Neuronal stem cell (in vitro differentiated cells): ENCODE measurements around the gene FIGLA.

Experiments
- DNase-seq: peaks from one replicate; pipeline ENCODE4 v3.0.0-alpha.2; 2013; ENCODE audit warnings: low spot score
- H2AFZ ChIP-seq: one replicate; pipeline ENCODE4 v1.6.1; 2013; ENCODE audit warnings: mild to moderate bottlenecking, low read length, inconsistent platforms
- H2AK5ac ChIP-seq: 2 replicates; pipeline ENCODE4 v1.6.1; 2013; ENCODE audit warnings: low read depth, mild to moderate bottlenecking, inconsistent platforms, low read length, moderate library complexity, mixed read lengths
- H2BK120ac ChIP-seq: 2 replicates; pipeline ENCODE4 v1.6.1; 2013; ENCODE audit warnings: low read depth, mild to moderate bottlenecking, inconsistent platforms, low read length, moderate library complexity, mixed read lengths
- H2BK12ac ChIP-seq: one replicate; pipeline ENCODE4 v1.6.1; 2013; ENCODE audit warnings: low read length, inconsistent platforms
- H2BK15ac ChIP-seq: 2 replicates; pipeline ENCODE4 v1.6.1; 2013; ENCODE audit warnings: mild to moderate bottlenecking, low read length, inconsistent platforms, mixed read lengths
- H2BK5ac ChIP-seq: one replicate; pipeline ENCODE4 v1.6.1; 2013; ENCODE audit warnings: inconsistent platforms, mild to moderate bottlenecking, low read length, moderate library complexity
- H3K14ac ChIP-seq: one replicate; pipeline ENCODE4 v1.6.1; 2013; ENCODE audit warnings: low read length, inconsistent platforms
- H3K18ac ChIP-seq: 2 replicates; pipeline ENCODE4 v1.6.1; 2013; ENCODE audit warnings: low read length, inconsistent platforms
- H3K23ac ChIP-seq: 2 replicates; pipeline ENCODE4 v1.6.1; 2013; ENCODE audit warnings: low read depth, mild to moderate bottlenecking, mixed read lengths, low read length, inconsistent platforms; ENCODE audit not compliant: poor library complexity
- H3K27ac ChIP-seq: replicated peaks from 3 replicates; pipeline ENCODE4 v1.5.1; 2013; ENCODE audit warnings: low read length, inconsistent platforms
- H3K27me3 ChIP-seq, 3 experiments: 2 replicates each; pipeline ENCODE4 v1.6.1; 2013; ENCODE audit warnings: low read length in 3 of 3, mild to moderate bottlenecking in 2 of 3, inconsistent platforms in 1 of 3, low read depth in 1 of 3, mixed read lengths in 1 of 3, moderate library complexity in 1 of 3; ENCODE audit not compliant: control insufficient read depth in 3 of 3, insufficient read depth in 3 of 3
- H3K36me3 ChIP-seq, 2 donors: replicated peaks in 1 of 2; 2 replicates each; pipeline ENCODE4 v1.6.1; 2013; ENCODE audit warnings: low read length in 2 of 2; ENCODE audit not compliant: control insufficient read depth in 2 of 2, insufficient read depth in 2 of 2
- H3K4ac ChIP-seq: 2 replicates; pipeline ENCODE4 v1.6.1; 2013; ENCODE audit warnings: inconsistent platforms, mild to moderate bottlenecking, low read length, moderate library complexity
- H3K4me1 ChIP-seq, 2 donors: 1 replicate in 1 of 2; 2 replicates in 1 of 2; pipeline ENCODE4 v1.6.1; 2013; ENCODE audit warnings: low read length in 2 of 2, low read depth in 1 of 2; ENCODE audit not compliant: control insufficient read depth in 2 of 2, insufficient read depth in 1 of 2
- H3K4me2 ChIP-seq: one replicate; pipeline ENCODE4 v1.6.1; 2013; ENCODE audit warnings: mild to moderate bottlenecking, low read length, inconsistent platforms; ENCODE audit not compliant: insufficient read depth, poor library complexity, severe bottlenecking
- H3K4me3 ChIP-seq, 2 donors: 2 replicates each; pipeline ENCODE4 v1.5.1; 2013; ENCODE audit warnings: low read length in 2 of 2, mild to moderate bottlenecking in 2 of 2, inconsistent platforms in 1 of 2, moderate library complexity in 1 of 2
- H3K79me1 ChIP-seq: one replicate; pipeline ENCODE4 v1.6.1; 2013; ENCODE audit warnings: low read depth, mild to moderate bottlenecking, inconsistent platforms, low read length, moderate library complexity
- H3K9ac ChIP-seq: one replicate; pipeline ENCODE4 v1.6.1; 2013; ENCODE audit warnings: mild to moderate bottlenecking, low read depth, low read length, inconsistent platforms; ENCODE audit not compliant: poor library complexity
- H3K9me3 ChIP-seq, 2 donors: replicated peaks in 1 of 2; 2 replicates each; pipeline versions ENCODE3 to v1.6.1; 2013; ENCODE audit warnings: low read length in 2 of 2, mild to moderate bottlenecking in 2 of 2, inconsistent platforms in 1 of 2, low read depth in 1 of 2, mixed read lengths in 1 of 2, moderate library complexity in 1 of 2; ENCODE audit not compliant: control insufficient read depth in 2 of 2, insufficient read depth in 1 of 2
- H4K8ac ChIP-seq: one replicate; pipeline ENCODE4 v1.6.1; 2013; ENCODE audit warnings: low read depth, mild to moderate bottlenecking, inconsistent platforms, low read length, moderate library complexity
- H4K91ac ChIP-seq: one replicate; pipeline ENCODE4 v1.6.1; 2013; ENCODE audit warnings: low read length, low read depth, mild to moderate bottlenecking, inconsistent platforms; ENCODE audit not compliant: poor library complexity
- WGBS, 2 donors: extraction: QIAGEN DNeasy Blood & Tissue Kit; methylation state at CpG; one replicate each; pipeline ENCODE4 v1.1.7; 2013; ENCODE audit warnings: missing lambda C conversion rate in 2 of 2, mixed read lengths in 1 of 2; ENCODE audit not compliant: insufficient read length in 2 of 2, insufficient replicate concordance in 1 of 2; ENCODE audit errors: extremely low coverage in 2 of 2; 5-methylcytosine and 5-hydroxymethylcytosine counted together

FIGLA gene

GRCh38 chr2:70779911-70780545, 10.4 kb downstream of the FIGLA start:
- Histone ChIP-seq H4K8ac (no peak overlapping the region), H3K18ac (no peak overlapping the region), H3K14ac (no peak overlapping the region), H2BK12ac (no peak overlapping the region), H3K9me3 (no peaks in the 10 kb centered on the region), H3K4ac (no peak overlapping the region), H3K4me3 (no peak overlapping the region), H2AFZ (no peak overlapping the region), H3K23ac (no peak overlapping the region), H4K91ac (no peak overlapping the region), H3K79me1 (no peaks in the 10 kb centered on the region), H3K27me3 (peaks cover 0 to 47% (median 0%) of the 10 kb centered on the region in 3 experiments), H3K36me3 (no peaks in the 10 kb centered on the region), H3K4me1 (peaks cover 0 to 2% of the 10 kb centered on the region in 2 donors), H2AK5ac (no peak overlapping the region), H2BK15ac (no peak overlapping the region), H3K9ac (no peak overlapping the region), H3K27ac (no peak overlapping the region), H2BK120ac (no peak overlapping the region), H3K4me2 (no peak overlapping the region), H2BK5ac (no peak overlapping the region)
- no CpG with 5 or more reads among the region's 8 CpGs for WGBS, 2 donors
- no peak for DNase-seq

- Histone ChIP-seq H4K91ac (no peak overlapping the region), H2BK120ac (no peak overlapping the region), H3K9me3 (no peaks in the 10 kb centered on the region), H3K4ac (no peak overlapping the region), H4K8ac (no peak overlapping the region), H2AFZ (no peak overlapping the region), H3K23ac (no peak overlapping the region), H3K18ac (no peak overlapping the region), H2BK5ac (no peak overlapping the region), H3K14ac (no peak overlapping the region), H3K27me3 (peaks cover 0 to 50% (median 0%) of the 10 kb centered on the region in 3 experiments), H2BK15ac (no peak overlapping the region), H3K79me1 (no peaks in the 10 kb centered on the region), H3K27ac (no peak overlapping the region), H3K9ac (no peak overlapping the region), H2AK5ac (no peak overlapping the region), H3K4me1 (peaks cover 0 to 2% of the 10 kb centered on the region in 2 donors), H2BK12ac (no peak overlapping the region), H3K4me3 (no peak overlapping the region), H3K36me3 (no peaks in the 10 kb centered on the region), H3K4me2 (no peak overlapping the region)
- DNase-seq, result no peak
- WGBS, 2 donors, result no CpG with 5 or more reads among the region's 3 CpGs
These were observed 11.0 kb downstream of the FIGLA start for GRCh38 chr2:70779491-70779890.

GRCh38 chr2:70778676-70779075, 11.8 kb downstream of the FIGLA start:
- H2BK120ac ChIP-seq, result no peak overlapping the region
- no peak overlapping the region for H3K27ac ChIP-seq
- H3K36me3 ChIP-seq, result no peaks in the 10 kb centered on the region
- H3K4me3 ChIP-seq, result no peak overlapping the region
- H2AFZ ChIP-seq, result no peak overlapping the region
- H3K9ac ChIP-seq, result no peak overlapping the region
- no peaks in the 10 kb centered on the region for H3K9me3 ChIP-seq
- H3K4me2 ChIP-seq, result no peak overlapping the region
- no peak overlapping the region for H2BK5ac ChIP-seq
- no peak overlapping the region for H2BK15ac ChIP-seq
- peaks cover 0 to 57% (median 0%) of the 10 kb centered on the region in 3 experiments for H3K27me3 ChIP-seq
- H2AK5ac ChIP-seq, result no peak overlapping the region
- peaks cover 0 to 2% of the 10 kb centered on the region in 2 donors for H3K4me1 ChIP-seq
- DNase-seq, result no peak
- no peaks in the 10 kb centered on the region for H3K79me1 ChIP-seq
- no peak overlapping the region for H3K14ac ChIP-seq
- H4K8ac ChIP-seq, result no peak overlapping the region
- H3K4ac ChIP-seq, result no peak overlapping the region
- H4K91ac ChIP-seq, result no peak overlapping the region
- H3K18ac ChIP-seq, result no peak overlapping the region
- WGBS, 2 donors, result no CpG with 5 or more reads among the region's 1 CpG
- H2BK12ac ChIP-seq, result no peak overlapping the region
- H3K23ac ChIP-seq, result no peak overlapping the region

- H3K27ac ChIP-seq, result no peak overlapping the region
- WGBS, 2 donors, result no CpG with 5 or more reads among the region's 2 CpGs
These were observed 13.0 kb downstream of the FIGLA start for GRCh38 chr2:70777450-70777849.

More at GRCh38 chr2:70777450-70777849, 13.0 kb downstream of the FIGLA start:
- Histone ChIP-seq H3K9me3 (no peaks in the 10 kb centered on the region), H3K36me3 (no peaks in the 10 kb centered on the region), H3K18ac (no peak overlapping the region), H2BK5ac (no peak overlapping the region), H3K4me3 (no peak overlapping the region), H2BK15ac (no peak overlapping the region), H3K4ac (no peak overlapping the region), H2BK12ac (no peak overlapping the region), H3K79me1 (no peaks in the 10 kb centered on the region), H3K4me2 (no peak overlapping the region), H3K23ac (no peak overlapping the region), H4K8ac (no peak overlapping the region), H2AK5ac (no peak overlapping the region), H3K9ac (no peak overlapping the region), H2AFZ (no peak overlapping the region), H2BK120ac (no peak overlapping the region), H3K27me3 (peaks cover 0 to 64% (median 0%) of the 10 kb centered on the region in 3 experiments), H4K91ac (no peak overlapping the region), H3K4me1 (peaks cover 0 to under 1% of the 10 kb centered on the region in 2 donors), H3K14ac (no peak overlapping the region)
- no peak for DNase-seq
